ENCODE measurements around the gene NMNAT3. TPM values are rescaled to one million over a fixed set of nuclear protein-coding genes. Genes with fewer than 3 reads are reported as not detected.

Gene NMNAT3
- polyA plus RNA-seq, 1 donor: 11.9 TPM

DNA sequence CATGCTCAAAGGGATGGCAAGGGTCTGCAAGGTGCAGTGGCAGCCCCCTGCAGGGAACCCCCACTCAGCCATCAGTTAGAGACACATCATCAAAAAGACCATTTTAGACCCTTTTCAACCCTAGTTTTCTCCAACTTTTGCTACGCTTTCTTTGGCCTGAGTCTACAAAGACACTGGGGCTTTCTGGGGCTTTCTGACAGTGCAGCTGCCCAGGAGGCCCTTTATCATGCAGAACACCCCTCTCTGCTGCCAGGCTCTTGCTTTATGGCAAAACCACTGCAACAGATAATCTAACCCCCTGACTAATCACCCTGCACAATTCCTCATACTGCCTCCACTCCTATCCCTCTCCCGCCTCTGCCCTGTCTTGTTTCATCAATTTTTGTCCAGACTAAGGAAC is 2.4 kb downstream of the NMNAT3 start:
- DNase-seq: no peak

DNA sequence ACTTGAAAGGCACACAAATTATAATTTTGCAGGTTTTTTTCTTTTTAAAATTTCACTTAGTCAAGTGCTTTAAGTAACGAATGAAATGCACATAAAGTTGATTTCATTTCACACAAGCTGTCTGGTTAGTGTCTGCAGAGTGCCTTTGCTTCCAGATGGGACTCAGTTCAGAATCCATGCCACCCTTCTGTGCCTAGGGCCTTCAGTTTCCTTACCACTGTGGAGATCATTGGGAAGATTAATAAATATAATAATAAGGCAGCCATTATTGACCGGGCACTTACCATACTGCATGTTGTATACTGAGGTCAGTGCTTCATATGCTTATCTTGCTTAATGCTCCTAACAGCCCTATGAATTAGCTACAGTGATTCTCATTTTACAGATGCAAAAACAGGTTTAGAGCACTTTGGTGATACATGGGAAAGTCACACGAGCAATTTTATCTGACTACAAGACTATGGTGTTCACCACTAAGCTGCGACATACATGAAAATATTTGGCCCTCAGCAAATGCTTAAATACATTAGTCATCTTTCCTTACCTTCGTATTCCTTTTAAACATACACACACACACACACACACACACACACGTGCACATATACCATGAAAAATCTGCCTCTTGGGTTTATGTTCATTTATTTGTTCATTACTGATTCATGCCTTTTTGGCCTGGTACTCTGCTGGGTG is 3.1 kb downstream of the NMNAT3 start:
- DNase-seq: no peak

DNA sequence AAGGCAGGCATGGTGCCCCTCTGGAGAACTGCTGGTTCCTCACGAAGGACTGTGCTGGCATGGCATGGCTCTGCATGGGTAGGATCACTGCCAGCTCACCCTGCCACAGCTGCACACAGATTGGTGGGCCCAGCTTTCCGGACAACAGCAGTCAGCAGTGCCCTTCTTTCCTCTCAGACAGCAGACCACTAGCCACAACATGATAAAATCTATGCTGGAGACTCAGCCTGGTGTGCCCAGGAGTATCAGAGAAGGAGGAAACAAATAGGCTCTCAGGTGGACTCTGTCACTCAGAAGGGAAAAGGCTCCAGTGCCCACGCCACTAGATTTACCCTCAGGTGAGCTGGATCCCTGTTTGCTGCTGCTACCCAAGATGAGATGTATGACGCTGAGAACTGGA is 4.9 kb downstream of the NMNAT3 start:
- no peak for DNase-seq

DNA sequence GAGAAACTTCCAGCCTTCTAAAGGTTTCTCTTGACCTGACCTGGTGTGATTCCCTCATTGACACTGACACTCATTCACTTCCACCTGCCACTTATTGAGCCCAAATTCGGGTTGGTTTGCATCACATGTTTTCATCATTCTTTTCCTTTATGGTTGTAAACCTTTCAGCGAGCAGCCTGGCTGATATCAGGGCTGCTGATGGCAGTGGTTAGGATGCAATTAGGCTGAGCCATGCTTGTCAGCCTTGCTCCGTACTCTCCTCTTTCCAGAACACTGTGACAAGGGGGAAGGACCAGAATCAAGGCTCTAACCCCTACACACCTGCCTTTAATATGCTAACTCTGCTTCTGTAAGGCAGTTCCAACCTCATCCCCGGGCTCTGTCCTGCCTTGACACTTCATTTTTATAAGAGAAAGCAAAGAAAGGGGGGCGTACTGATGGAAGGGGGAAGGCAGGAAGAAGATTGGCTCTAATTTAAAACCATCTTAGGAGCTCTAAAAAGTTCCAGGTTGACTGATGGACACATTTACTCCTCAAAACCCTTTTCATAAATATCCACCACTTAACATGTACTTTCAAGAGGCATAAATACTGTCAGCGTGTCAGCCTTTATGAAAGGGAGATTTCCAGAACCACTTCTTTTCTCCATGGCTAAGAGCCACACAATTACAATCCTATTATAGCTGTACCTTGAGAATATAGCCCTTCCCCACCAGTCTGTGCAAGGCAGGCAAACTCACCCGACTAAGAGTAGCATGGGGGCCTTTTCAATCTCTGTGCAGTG is 5.7 kb downstream of the NMNAT3 start:
- no peak for DNase-seq

DNA sequence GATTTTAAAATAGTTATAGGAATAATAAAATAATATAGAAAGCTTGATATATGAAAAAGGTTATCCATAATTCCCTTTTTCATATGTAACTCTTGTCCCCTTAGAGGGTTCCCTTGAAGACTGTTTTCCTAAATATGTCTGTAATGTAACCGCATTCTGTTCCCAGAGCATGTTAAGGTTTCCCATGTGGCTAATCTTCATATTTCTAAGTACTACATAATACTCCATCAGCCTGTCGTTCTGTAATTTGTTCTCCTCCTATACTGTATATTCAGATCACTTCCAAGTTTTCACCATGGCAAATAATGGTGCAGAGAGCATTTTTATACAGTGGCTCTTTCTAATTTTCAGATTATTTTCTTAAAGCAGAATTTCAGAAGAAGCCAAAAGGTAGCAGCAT is 6.7 kb downstream of the NMNAT3 start:
- no peak for DNase-seq

DNA sequence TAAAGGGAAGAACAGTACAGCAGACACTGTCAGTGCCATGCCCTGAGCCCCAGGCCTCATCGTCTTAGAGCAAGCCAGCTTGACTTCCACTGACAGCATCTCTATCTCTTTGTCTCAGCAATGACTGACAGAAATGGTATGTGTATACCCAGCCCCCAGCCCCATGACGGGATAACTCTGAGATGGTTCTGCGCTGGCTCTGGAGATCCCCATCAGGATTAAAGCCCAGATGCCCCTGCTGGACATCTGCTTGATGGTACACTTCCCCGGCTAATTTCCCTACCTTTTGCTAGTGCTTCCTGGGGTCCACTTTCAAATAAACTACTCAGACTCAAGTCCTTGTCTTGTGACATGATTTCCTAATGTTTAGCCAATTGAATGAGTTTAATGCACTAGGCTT is 7.6 kb downstream of the NMNAT3 start:
- DNase-seq: no peak

DNA sequence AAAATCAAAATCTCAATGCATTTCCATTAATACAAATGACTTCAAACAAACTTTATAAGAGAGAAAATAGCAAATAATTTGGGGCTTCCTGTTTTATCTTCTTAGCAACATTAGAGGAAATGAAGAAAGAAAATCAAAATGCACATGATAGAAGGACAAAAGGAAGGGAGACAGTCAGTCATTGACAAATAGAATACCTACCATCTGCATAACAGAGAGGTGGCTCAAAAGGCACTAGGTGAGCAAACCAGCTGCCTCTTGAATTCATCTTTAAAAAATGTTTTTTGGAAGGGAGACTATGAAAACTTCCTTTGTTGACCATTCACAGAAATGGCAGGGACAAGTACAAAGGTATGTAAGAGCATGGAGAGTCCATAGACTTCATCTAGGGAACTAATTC is 9.4 kb downstream of the NMNAT3 start:
- no peak for DNase-seq

DNA sequence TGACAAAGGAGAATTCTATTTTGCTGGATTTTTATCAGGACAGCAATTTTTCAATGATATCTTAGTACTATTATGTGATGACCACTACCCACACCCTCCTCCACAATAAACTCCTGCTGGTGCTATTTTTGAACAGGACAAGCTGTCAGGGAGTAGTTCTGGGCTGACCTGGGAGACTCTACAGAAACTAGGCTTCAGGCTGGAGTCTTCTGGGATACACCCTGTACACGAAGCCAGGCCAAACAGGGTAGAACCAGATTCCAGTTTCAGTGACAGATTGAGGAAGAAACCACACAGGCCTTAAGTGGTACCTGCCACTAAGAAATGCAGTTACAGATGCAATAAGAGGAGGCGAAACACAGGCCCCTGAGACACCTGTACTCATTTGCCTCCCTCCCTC is 12.8 kb downstream of the NMNAT3 start:
- no peak for DNase-seq

DNA sequence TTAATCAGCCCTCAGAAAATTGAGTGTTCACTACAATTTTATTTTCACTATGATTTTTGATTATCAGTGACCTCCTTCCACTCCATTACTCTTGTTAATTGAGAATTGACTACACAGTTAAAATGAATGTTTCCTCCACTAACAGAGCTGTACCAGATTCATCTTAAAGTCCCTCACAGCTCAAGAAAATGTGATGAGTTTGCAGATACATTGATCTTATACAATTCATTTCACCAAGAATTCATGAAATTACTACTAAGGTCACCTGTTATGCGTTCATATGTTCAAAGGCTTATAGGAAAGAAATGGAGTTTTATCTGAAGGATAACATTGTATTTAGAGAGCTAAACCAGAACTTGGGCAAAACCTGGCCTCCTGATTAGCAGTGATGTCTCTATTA is 17.5 kb downstream of the NMNAT3 start:
- no peak for DNase-seq

DNA sequence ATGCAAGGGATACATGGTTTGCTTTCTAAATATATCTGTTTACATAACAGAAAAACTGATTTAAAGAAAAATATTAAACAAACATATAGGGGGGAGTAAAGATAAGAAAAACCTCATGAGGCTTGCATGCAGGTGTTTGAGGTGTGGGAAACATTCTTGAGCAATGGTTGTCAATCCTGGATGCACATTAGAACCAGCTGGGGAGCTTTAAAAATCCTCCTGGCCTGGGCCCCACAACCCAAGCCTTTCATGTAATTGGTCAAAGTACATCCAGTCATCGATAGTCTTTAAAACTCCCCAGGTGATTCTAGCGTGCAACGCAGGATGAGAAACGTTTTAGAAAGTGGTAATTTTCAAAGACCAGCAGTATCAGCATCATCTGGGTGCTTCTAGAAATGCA is 18.3 kb downstream of the NMNAT3 start:
- DNase-seq: no peak

DNA sequence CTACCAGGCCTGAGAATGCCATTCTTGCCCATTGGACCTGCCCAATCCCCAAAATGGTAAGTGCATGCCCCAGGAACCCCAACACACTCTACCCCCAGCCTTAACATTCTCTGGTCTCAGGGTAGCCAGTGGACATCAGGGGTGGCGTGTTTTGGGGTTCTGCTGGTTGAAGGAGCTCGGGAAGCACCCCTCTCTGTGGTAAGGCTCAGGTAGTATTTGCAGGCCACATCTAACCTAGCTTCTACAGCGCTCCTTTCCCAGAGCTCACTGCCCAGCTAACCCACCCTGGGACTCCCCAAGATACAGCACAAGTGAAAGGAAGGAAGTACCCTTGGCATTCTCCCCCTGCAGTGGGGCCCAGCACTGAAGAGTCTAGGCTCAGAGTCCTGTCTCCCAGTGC is 19.8 kb downstream of the NMNAT3 start:
- no peak for DNase-seq

DNA sequence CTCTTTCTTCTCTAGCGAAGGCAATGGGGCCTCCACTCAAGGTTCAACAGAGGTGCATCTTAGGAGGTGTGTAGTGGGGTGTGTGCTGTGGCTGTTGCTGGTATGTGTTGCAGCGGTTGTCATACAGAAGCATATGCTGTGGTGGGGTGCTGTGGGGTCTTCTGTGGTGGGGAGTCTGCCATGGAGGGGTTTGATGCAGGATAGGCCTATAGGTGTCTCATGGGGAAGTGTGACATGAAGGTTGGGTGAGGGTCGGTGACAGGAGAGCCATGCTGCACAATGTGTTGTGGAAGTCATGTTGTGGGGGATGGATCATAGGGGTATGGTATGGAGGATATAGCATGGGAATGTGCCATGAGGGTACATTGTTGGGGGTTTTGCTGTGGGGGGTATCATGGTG is 20.3 kb downstream of the NMNAT3 start:
- no peak for DNase-seq

DNA sequence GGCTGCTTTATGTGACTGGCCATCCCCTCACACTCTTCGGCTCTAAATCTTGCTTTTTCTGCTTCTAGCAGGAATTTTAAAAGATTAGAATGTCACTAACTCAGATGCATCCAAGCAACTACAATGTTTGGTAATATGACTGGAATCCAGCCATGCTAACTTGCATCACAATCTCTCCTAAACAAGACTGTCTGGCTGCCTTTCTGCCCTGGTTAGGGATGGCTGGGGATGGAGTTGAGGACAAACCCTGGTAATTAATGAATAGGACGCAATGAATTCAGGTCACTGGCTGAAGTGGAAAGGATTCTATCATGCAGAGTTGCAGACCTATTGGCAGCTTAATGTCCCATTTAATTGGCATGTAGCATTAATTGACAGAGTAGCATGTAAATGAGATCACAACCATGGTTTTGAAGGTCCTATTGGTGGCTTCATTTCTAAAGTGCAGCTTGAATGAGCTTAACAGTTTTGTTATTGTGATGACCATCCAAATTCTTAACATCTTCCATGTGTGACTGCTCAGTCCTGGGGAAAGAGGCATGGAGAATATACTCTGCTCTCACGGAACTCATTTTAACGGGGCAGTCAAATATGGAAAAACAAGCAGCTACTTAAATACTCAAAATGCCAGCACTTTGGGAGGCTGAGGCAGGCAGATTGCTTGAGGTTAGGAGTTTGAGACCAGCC is 21.7 kb downstream of the NMNAT3 start:
- no peak for DNase-seq

DNA sequence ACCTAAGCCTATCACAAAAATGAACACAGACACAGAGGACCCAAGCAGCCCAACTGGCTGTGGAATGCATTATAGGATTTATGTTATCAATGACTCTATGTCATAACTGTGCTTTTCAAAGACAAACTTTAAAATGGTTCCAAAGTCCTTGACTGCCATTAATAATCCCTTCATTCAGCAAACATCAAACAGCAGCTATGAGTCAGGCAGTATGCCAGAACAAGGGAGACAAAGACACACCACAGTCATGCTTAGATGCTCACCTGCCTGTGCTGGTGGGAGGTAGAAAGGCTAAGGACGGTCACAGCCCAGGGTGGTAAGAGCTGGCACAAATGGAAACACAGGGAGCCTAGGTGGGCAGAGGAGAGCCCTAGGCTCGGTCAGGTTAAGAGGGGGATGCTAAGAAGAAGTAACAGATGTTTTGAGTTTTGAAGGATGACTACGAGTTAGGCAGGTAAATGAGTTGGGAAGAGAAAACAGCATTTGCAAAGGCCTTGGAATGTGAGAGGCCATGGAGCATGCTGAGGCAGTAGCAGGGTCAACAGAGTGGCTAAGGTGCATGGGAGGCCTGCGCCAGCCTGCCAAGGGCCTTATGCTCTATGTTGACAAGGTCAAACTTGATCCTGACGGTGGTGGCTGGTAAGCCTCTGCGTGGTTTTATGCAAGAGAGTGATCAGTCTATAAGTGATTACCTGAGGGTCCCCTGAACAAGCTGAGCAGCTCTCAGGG is 23.0 kb downstream of the NMNAT3 start:
- DNase-seq: no peak

DNA sequence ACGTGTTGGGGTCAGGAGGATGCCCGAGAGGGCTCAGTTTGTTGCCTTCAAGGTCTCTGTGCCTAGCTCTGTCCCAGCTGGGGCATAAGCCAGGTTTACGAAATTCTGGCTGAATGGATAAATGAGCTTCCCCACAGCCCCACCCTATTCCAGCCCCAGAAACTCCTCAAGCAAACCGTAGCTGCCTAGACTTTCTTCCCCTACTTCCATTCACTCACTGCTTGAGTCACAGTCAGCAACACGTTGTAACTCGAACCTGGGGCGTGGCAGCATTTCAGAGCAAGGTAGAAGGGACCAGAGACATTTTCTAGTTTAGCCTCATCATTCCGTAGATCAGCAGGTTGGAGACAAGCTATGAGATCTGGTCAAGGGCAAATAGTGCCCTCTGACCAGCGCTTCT is 24.2 kb downstream of the NMNAT3 start:
- DNase-seq: no peak

DNA sequence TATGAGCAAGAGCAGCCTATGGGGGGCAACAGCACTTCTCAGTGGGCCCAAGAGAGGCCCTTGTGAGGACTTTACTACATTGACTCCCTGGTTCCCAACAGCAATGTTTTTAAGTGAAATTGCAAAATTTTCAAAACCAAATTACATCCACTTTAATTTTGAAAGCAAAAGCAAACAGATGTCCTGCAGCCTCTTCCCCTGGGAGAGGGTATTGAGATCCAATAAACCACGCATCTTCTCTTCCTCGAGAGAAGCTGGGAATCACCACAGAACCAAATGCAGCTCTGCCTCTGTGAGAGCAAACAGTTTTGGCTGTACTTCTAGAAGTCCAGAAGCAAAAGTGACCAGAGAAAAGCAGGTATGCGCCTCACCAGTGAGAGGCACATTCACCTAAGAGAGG is 25.2 kb downstream of the NMNAT3 start:
- no peak for DNase-seq

DNA sequence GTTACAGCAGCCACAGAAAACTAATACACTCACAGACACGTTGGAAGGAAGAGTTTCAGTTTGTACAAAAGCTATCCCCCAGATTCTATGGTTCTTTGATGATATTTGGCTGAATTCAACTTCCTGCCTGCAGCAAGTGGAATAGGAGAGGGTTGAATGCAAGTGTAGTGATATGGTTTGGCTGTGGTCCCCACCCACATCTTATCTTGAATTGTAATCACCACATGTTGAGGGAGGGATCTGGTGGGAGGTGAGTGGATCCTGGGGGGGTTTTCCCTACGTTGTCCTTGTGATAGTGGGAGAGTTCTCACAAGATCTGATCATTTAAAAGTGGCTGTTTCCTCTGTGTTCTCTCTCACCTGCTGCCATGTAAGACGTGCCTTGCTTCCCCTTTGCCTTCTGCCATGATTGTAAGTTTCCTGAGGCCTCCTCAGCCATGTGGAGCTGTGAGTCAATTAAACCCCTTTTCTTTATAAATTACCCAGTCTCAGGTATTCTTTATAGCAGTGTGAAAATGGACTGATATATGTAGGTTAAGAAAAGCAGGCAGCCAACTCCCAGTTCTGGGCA is 29.8 kb downstream of the NMNAT3 start:
- DNase-seq: no peak

DNA sequence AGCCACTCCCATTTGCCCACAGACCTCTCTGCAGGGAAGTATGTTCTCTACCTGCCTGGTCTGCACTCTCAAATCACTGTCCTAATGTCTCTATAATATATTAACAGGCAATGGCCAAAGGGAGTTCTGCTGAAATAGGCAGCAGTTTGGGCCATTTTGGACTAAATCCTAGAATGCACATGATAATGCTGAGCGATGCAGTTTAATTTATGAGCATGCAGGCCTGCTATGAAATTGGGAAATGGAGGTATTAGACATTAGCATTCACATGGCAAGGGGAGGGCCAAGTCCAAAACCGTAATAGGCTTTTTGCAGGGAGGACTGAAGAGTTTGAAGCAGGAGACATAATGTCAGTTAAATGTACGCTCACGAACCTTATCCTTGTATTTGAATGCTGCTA is 31.3 kb downstream of the NMNAT3 start:
- no peak for DNase-seq

DNA sequence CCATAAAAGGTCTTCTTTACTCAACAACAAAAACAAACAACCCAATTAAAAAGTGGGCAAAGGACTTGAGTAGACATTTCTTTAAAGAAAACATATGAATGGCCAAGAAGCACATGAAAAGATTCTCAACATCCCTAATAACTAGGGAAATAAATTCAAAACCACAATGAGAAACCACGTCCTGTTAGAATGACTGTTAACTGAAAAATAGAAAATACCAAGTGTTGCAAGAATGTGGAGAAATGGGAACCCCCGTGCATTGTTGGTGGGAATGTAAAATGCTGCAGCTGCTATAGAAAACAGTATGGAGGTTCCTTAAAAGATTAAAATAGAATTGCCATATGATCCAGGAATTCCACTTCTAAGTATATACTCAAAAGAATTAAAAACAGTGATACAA is 34.8 kb downstream of the NMNAT3 start:
- no peak for DNase-seq

DNA sequence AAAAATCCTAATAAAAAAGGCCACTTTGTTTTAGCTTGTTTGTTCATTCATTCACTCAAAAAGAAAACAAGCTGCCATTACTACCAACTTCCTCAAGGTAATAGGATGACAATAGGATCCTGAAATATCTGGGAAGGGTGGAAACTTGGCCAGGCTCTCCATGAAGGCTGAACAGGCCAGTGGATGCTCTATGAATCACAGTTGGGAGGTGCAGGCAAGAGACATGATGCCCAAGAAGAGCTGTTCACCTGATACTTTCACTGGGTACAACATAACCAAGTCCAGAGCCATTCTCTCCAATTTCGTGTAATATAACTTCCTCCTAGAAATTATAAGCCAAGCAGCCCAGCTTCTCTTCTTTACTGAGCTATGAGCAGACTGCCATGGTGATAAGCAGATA is 37.3 kb downstream of the NMNAT3 start:
- no peak for DNase-seq

DNA sequence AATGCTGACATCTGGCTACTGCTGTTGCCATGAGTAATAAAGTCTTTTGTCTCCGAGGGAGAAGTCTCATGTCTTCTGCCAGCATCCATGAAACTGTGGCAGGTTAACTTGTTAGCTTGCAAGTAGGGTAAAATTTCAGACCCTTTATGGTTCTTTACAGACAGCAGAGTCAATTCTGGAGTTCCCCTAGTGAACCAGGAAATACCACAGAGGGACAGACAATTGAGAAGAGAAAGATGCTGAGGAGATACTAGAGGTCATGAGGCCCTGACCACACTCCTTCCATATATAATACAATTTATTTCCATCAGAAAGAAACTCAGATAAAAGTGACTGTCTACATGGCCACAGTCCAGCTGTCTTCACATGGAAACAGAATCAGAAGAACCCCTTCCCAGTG is 38.1 kb downstream of the NMNAT3 start:
- no peak for DNase-seq

DNA sequence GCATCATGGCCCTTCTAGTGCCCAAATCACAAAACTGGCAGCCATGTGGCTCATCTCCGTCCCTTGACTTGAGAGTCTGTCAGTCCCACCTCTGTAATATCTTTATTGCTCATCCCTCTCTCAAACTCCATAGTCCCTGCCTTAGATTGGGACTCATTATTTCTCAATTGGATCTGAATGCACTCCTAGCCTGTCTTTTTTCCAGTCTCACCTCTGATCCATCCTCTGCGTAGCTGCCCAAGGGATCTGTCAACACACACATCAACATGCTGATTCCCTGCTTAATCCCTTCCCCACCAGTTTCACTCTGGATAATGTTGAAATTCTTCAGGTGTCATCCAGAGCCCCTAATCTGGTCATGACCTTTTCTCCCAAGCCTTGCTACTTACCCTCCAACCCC is 39.3 kb downstream of the NMNAT3 start:
- DNase-seq: no peak
